Rectal smooth muscle tissue (tissue), 1 donor: ENCODE data around the gene CILP.
A peak's percentile ranks its signal among the peaks of the same experiment; 100 is the strongest.
"Not testable (repeated sequence)": the region's sequence is repeated elsewhere in the genome, so short reads cannot be mapped to it uniquely, and the experiment has no call there.

Experiments used
- H3K27ac ChIP-seq: one replicate; pipeline ENCODE4 v1.7.0; 2013; ENCODE audit warnings: low read depth, low read length, inconsistent platforms
- H3K27me3 ChIP-seq: one replicate; pipeline ENCODE4 v1.7.0; 2013; ENCODE audit warnings: low read length; ENCODE audit not compliant: control insufficient read depth, insufficient read depth
- H3K36me3 ChIP-seq: one replicate; pipeline ENCODE4 v1.7.0; 2013; ENCODE audit warnings: low read length; ENCODE audit not compliant: control insufficient read depth, insufficient read depth
- H3K4me1 ChIP-seq: one replicate; pipeline ENCODE4 v1.7.0; 2013; ENCODE audit warnings: low read length; ENCODE audit not compliant: control insufficient read depth, insufficient read depth
- H3K4me3 ChIP-seq: one replicate; pipeline ENCODE4 v1.7.0; 2013; ENCODE audit warnings: low read length
- H3K9ac ChIP-seq: one replicate; pipeline ENCODE4 v1.7.0; 2013; ENCODE audit warnings: low read length

Gene CILP

GRCh38 chr15:65204236-65204930 lies 6.9 kb downstream of the CILP start:
- H3K36me3 ChIP-seq = no peaks in the 10 kb centered on the region
- H3K4me1 ChIP-seq = peaks cover 8% of the 10 kb centered on the region
- H3K27ac ChIP-seq = no peak overlapping the region
- no peaks in the 10 kb centered on the region for H3K27me3 ChIP-seq
- H3K4me3 ChIP-seq = no peak overlapping the region
- no peak overlapping the region for H3K9ac ChIP-seq

GRCh38 chr15:65201918-65202317 lies 9.4 kb downstream of the CILP start:
- Histone ChIP-seq H3K9ac (no peak overlapping the region), H3K36me3 (no peaks in the 10 kb centered on the region), H3K4me3 (no peak overlapping the region), H3K27ac (no peak overlapping the region), H3K4me1 (peaks cover 2% of the 10 kb centered on the region), H3K27me3 (no peaks in the 10 kb centered on the region)

GRCh38 chr15:65198571-65198970 lies 12.7 kb downstream of the CILP start:
- Histone ChIP-seq H3K36me3 (no peaks in the 10 kb centered on the region), H3K4me1 (peaks cover 3% of the 10 kb centered on the region), H3K27ac (no peak overlapping the region), H3K27me3 (no peaks in the 10 kb centered on the region), H3K9ac (no peak overlapping the region), H3K4me3 (no peak overlapping the region)

GRCh38 chr15:65197337-65197645 lies 14.0 kb downstream of the CILP start:
- no peaks in the 10 kb centered on the region for H3K27me3 ChIP-seq
- H3K27ac ChIP-seq = no peak overlapping the region

GRCh38 chr15:65196637-65197336 lies 14.5 kb downstream of the CILP start:
- H3K4me1 ChIP-seq = peaks cover 3% of the 10 kb centered on the region
- H3K36me3 ChIP-seq = no peaks in the 10 kb centered on the region
- no peak overlapping the region for H3K4me3 ChIP-seq
- H3K9ac ChIP-seq = no peak overlapping the region
- H3K27me3 ChIP-seq = no peaks in the 10 kb centered on the region
- no peak overlapping the region for H3K27ac ChIP-seq

More at GRCh38 chr15:65197337-65197645, 14.0 kb downstream of the CILP start:
- Histone ChIP-seq H3K9ac (no peak overlapping the region), H3K36me3 (no peaks in the 10 kb centered on the region), H3K4me3 (no peak overlapping the region), H3K4me1 (peaks cover 3% of the 10 kb centered on the region)

- peak overlapping the region; percentile 27 for H3K27ac ChIP-seq
- no peaks in the 10 kb centered on the region for H3K36me3 ChIP-seq
- no peak overlapping the region for H3K9ac ChIP-seq
- H3K4me3 ChIP-seq = no peak overlapping the region
- H3K4me1 ChIP-seq = peaks cover 3% of the 10 kb centered on the region
- H3K27me3 ChIP-seq = no peaks in the 10 kb centered on the region
These were observed 15.7 kb downstream of the CILP start for GRCh38 chr15:65195548-65195923.

GRCh38 chr15:65194826-65195547 lies 16.3 kb downstream of the CILP start:
- peak overlapping the region; percentile 27 for H3K27ac ChIP-seq

GRCh38 chr15:65192016-65192415 lies 19.3 kb downstream of the CILP start:
- Histone ChIP-seq H3K36me3 (no peaks in the 10 kb centered on the region), H3K27ac (no peak overlapping the region), H3K27me3 (no peaks in the 10 kb centered on the region), H3K9ac (no peak overlapping the region), H3K4me1 (peaks cover 3% of the 10 kb centered on the region), H3K4me3 (no peak overlapping the region)

More at GRCh38 chr15:65194826-65195547, 16.3 kb downstream of the CILP start:
- no peaks in the 10 kb centered on the region for H3K27me3 ChIP-seq
- H3K4me1 ChIP-seq = peaks cover 3% of the 10 kb centered on the region
- no peak overlapping the region for H3K4me3 ChIP-seq
- no peaks in the 10 kb centered on the region for H3K36me3 ChIP-seq
- H3K9ac ChIP-seq = no peak overlapping the region

- peaks cover 3% of the 10 kb centered on the region for H3K4me1 ChIP-seq
- no peaks in the 10 kb centered on the region for H3K36me3 ChIP-seq
- H3K27me3 ChIP-seq = no peaks in the 10 kb centered on the region
- no peak overlapping the region for H3K27ac ChIP-seq
- H3K9ac ChIP-seq = no peak overlapping the region
- no peak overlapping the region for H3K4me3 ChIP-seq
These were observed 22.1 kb downstream of the CILP start for GRCh38 chr15:65189102-65189740.

- not testable (repeated sequence) for H3K4me1 ChIP-seq, H3K9ac ChIP-seq, H3K27me3 ChIP-seq, H3K36me3 ChIP-seq, H3K27ac ChIP-seq, H3K4me3 ChIP-seq
These were observed 22.8 kb downstream of the CILP start for GRCh38 chr15:65188472-65188871.

GRCh38 chr15:65184868-65185717 lies 26.2 kb downstream of the CILP start, which contains the start of gene CLPX:
CLPX (minus strand) TSS chr15:65185342; CDS start chr15:65185153, 189 bp downstream.
- peaks cover 2% of the 10 kb centered on the region for H3K36me3 ChIP-seq
- H3K4me1 ChIP-seq = peaks cover 10% of the 10 kb centered on the region
- H3K27me3 ChIP-seq = no peaks in the 10 kb centered on the region
- H3K27ac ChIP-seq = peak within 1 kb of the TSS; percentile 95
- peak within 1 kb of the TSS; percentile 74 for H3K9ac ChIP-seq
- peak within 1 kb of the TSS; percentile 78 for H3K4me3 ChIP-seq
